HepG2 (cell line): ENCODE measurements around the gene FIBCD1. TPM values are rescaled to one million over a fixed set of nuclear protein-coding genes. Genes with fewer than 3 reads are reported as not detected.

ENCODE experiments used
- ADNP ChIP-seq: sonication (generic); formaldehyde crosslinking; IDR thresholded peaks from 2 replicates; pipeline ENCODE4 v1.4.0; 2020; ENCODE audit warnings: missing genetic modification reagents
- ARHGAP35 ChIP-seq: sonication (generic); formaldehyde crosslinking; IDR thresholded peaks from 2 replicates; pipeline ENCODE4 v1.9.0; 2022; ENCODE audit warnings: mild to moderate bottlenecking, inconsistent platforms, moderate library complexity, missing genetic modification reagents, borderline replicate concordance
- PHF5A ChIP-seq: IDR thresholded peaks from one replicate; pipeline ENCODE4 v1.6.1; 2018; ENCODE audit warnings: low read depth, missing genetic modification reagents; ENCODE audit not compliant: unreplicated experiment
- POLR2AphosphoS5 ChIP-seq: IDR thresholded peaks from 2 replicates; pipeline ENCODE4 v1.6.1; 2012; ENCODE audit warnings: low read depth, low read length
- SAP130 ChIP-seq: IDR thresholded peaks from 2 replicates; pipeline ENCODE4 v1.6.1; 2016; ENCODE audit warnings: low read depth
- SNAPC4 ChIP-seq: sonication (generic); formaldehyde crosslinking; IDR thresholded peaks from 2 replicates; pipeline ENCODE4 v1.4.0; 2020; ENCODE audit warnings: mild to moderate bottlenecking, missing genetic modification reagents
- TBX3 ChIP-seq: fragments of 450-650 bp; IDR thresholded peaks from 2 replicates; pipeline ENCODE4 v1.6.1; 2017; ENCODE audit warnings: antibody characterized with exemption, mild to moderate bottlenecking, inconsistent platforms, borderline replicate concordance
- ZBTB21 ChIP-seq: sonication (generic); formaldehyde crosslinking; IDR thresholded peaks from 2 replicates; pipeline ENCODE4 v1.4.0; 2020; ENCODE audit warnings: missing genetic modification reagents
- ZNF350 ChIP-seq: sonication (generic); formaldehyde crosslinking; IDR thresholded peaks from 2 replicates; pipeline ENCODE4 v1.4.0; 2020; ENCODE audit warnings: mild to moderate bottlenecking, low read depth, missing genetic modification reagents, borderline replicate concordance
- ZNF790 ChIP-seq: sonication (generic); formaldehyde crosslinking; IDR thresholded peaks from 2 replicates; pipeline ENCODE4 v1.8.0; 2022; ENCODE audit warnings: missing genetic modification reagents, mild to moderate bottlenecking, borderline replicate concordance
- polyA plus RNA-seq, 8 experiments: library from polyadenylated mRNA; depleted of rRNA in 3 of 8; stranded (reverse) in 7 of 8; unstranded in 1 of 8; fragments of >200 nt; fragmentation: Illumina TruSeq in 4 of 8; extraction: Trizol in 4 of 8; gene quantifications; 2 replicates each; pipeline versions ENCODE4 v1.2.1 to v1.2.3, GENCODE V29; 2011 to 2016; ENCODE audit warnings: low read depth in 4 of 8, missing spikeins in 1 of 8, mixed read lengths in 1 of 8; ENCODE audit not compliant: insufficient read depth in 1 of 8
- total RNA-seq, 5 experiments: library from RNA; depleted of rRNA; stranded (reverse); fragments of >200 nt; fragmentation: Illumina TruSeq; extraction: Trizol; gene quantifications; 2 replicates each; pipeline ENCODE4 v1.2.3, GENCODE V29; 2016; ENCODE audit warnings: low read depth in 1 of 5

Gene FIBCD1
- total and polyA plus RNA-seq, 2 of the 13 experiments (the other 11 are each of a cell fraction or from before 2014, with no cell fraction given) = 0.55 to 0.89 TPM

GRCh38 chr9:130881516-130881915, 57.5 kb downstream of the FIBCD1 start (continued):
- TF ChIP-seq TBX3 (no peak), ZNF790 (no peak), SNAPC4 (no peak), POLR2AphosphoS5 (no peak), ARHGAP35 (CRISPR knock-in tag) (no peak), ZBTB21 (CRISPR knock-in tag) (no peak), ZNF350 (CRISPR knock-in tag) (no peak), PHF5A (CRISPR knock-in tag) (no peak), ADNP (CRISPR knock-in tag) (no peak), SAP130 (CRISPR knock-in tag) (no peak)
